Testis (tissue), 2 donors: ENCODE data around the gene NCBP3.

ENCODE experiments used
- CTCF ChIP-seq, 3 experiments: fragments of 450-650 bp in 2 of 3; fragments of 200-600 bp in 1 of 3; sonication (generic) in 1 of 3; IDR thresholded peaks; one replicate each; pipeline ENCODE4 v1.5.1; 2016 to 2019; ENCODE audit warnings: antibody characterized with exemption in 3 of 3, mild to moderate bottlenecking in 2 of 3, moderate library complexity in 1 of 3
- POLR2A ChIP-seq: fragments of 450-650 bp; IDR thresholded peaks from one replicate; pipeline ENCODE4 v1.6.1; 2017; ENCODE audit warnings: antibody characterized with exemption, mild to moderate bottlenecking, moderate library complexity

- TF ChIP-seq CTCF (IDR thresholded peaks at IDR 0.05) (no peak), POLR2A (no peak)
Measured at GRCh38 chr17:3803308-3803640, 42.8 kb downstream of the NCBP3 start.
